Ramos (cell line): ENCODE results near the gene FSTL4.

Source experiments
- in situ Hi-C: fragments of 300-500 bp; cut with MboI; formaldehyde crosslinking; loops from one replicate; pipeline ENCODE4 v1.14.3; 2022; ENCODE audit warnings: low sequenced_read_pairs; ENCODE audit not compliant: unreplicated experiment

The FSTL4 gene

DNA sequence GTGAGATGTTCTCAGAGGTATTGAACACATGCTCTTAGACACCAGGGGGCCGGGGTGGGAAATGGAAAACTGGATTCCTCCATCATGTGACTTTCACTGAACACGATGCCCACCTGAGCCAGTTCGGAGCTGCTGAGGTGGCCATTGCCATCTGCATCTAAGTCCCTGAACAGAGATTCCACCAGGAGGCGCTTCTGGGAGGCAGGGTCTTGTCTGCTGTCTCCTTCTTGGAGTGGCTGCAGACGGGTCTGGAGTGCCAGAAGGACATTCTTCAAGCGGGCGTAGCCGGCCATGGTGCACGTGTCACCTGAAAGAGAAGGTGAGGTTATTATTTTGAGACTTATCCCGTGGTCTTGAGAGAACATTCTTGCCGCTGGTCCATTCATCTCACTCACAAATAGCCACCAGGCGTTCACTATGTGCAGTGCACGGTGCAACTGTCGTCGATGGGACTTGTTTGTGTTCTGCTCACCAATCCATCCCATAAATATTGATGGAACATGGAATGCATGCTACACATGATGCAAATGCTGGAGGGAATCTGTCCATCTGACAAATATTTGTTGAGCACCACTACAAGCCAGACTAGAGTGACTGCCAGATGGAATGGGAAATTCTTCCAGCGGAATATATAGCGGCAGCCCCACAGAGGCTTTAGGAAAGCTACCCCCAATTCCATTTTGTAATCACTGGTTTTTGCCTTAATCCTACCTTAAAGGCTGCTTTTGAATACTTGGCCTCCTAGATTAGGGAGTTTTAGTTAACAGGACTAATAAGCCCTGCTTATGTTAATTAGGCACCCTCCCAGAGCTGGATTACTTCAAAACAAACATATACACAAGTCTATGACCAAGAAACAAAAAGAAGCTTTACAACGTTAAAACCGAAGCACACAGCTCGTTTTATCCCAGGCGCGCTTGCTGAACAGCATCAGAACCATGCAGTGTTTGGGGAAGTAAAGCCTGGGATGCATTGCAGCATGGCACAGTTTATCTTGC, 295.7 kb downstream of the FSTL4 start:
- in situ Hi-C loops: no loop called here

- in situ Hi-C loops: no loop called here
These were observed 298.3 kb downstream of the FSTL4 start for GRCh38 chr5:133314086-133314485.

DNA sequence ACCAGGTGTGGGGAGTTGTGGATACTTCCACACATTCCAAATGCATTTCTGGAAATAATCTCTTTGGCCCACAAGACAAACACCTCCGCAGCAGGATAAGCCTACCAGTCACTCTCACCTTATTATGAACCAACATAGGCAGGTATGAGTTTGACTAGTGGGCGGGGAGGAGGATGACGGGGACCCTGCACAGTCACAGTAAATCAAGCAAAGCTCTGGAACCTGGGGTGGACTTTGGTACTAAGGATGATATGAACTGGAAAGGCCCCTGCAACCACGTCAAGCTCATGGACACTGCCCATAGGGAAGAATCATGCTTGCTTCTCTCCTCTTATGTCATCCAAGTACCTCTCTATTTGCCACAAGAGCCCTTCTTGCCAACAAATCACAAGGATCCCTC, 301.2 kb downstream of the FSTL4 start:
- in situ Hi-C loops: no loop called here

- in situ Hi-C loops: no loop called here
These were observed 302.2 kb downstream of the FSTL4 start for GRCh38 chr5:133309984-133310621.

DNA sequence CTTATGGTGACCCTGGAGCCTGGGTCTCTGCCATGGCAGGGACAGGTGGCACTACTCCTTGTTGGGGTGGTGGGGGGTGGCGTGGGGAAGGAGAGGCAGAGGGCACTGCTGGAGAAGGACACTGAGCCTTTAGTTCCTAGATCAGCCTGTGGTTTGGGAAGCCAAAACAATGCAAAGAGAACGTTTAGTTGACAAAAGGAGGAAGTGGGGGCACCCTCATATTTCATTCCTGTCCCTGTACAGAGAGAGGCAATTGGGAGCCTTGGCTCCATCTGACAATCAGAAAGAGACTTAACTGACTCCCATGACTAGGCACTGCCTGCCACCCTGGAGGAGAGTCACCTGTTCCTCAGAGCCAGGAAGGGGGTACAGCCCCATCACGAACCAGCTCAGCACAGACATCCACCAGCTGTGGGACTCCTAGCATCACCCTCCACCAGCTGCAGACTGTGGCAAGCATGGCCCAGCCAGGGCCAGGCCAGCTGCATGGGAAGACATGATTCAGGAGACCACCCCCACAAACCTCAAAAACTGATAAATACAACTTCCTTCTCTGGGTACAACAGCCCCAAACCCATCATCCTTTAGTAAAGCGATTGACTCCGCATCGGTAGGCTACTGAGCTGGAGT, 303.1 kb downstream of the FSTL4 start:
- in situ Hi-C loops: no loop called here

- in situ Hi-C loops: no loop called here
These were observed 305.1 kb downstream of the FSTL4 start for GRCh38 chr5:133307275-133307674.

- in situ Hi-C loops: no loop called here
These were observed 307.6 kb downstream of the FSTL4 start for GRCh38 chr5:133304707-133305216.

- in situ Hi-C loops: no loop called here
These were observed 308.2 kb downstream of the FSTL4 start for GRCh38 chr5:133304178-133304577.

DNA sequence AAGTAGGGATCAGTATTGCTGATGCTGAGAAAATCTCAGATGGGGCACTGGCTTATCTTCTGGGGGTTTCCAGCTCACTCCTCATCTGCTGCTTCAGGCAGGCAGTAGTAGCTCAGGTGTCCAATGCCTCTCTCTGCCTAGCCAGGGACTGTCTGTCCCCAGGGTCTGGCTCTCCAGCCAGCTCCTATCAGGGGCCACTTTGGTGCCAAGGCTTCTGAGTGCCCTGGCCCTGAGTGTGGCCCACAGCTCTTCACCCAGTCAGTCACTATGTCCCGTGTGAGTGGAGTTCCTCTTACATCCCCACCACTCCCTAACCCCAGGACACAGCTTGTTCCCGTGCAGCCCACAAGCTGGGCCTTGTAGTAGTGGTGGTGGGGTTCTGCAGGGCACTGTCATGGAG, 309.0 kb downstream of the FSTL4 start:
- in situ Hi-C loops: no loop called here

DNA sequence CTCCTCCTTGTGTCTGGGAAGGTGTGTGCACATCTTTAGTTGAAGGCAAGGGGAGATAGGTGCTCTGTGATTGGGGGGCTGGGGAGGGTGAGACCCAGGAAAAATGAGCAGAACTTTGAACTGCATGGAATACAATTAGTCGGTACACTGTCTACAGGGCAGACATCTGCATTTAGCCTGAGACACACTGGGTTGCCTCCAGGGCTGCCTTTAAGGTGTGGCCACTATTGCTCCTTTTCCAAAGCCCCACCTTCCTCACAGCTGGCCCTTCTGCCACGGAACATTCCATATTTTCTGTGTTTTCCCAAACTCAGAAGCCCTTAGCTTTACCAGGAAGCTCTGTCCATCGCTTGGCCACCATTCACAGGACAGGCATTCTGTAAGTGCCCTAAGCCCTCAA, 312.6 kb downstream of the FSTL4 start:
- in situ Hi-C loops: no loop called here

DNA sequence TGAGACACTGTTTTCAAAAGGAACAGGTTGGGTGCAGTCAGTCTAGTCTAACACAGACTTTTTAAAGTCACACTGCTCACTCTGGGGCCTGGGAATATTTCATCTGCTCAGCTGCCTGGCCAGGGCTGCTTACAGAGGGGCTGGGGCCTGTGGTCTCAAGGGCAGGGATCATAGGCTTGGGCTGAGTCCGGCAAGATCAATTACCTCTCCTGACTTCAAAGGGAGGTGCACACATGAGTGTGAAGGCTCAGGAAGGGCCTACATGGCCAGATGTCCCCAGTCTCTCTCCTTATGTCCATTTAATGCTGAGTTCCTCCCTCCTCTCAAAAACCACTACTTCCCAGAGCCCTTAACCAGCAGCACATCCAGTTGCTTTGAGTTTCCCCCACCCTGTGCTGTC, 313.3 kb downstream of the FSTL4 start:
- in situ Hi-C loops: no loop called here

GRCh38 chr5:133298447-133298846, 313.9 kb downstream of the FSTL4 start:
- in situ Hi-C loops: no loop called here

DNA sequence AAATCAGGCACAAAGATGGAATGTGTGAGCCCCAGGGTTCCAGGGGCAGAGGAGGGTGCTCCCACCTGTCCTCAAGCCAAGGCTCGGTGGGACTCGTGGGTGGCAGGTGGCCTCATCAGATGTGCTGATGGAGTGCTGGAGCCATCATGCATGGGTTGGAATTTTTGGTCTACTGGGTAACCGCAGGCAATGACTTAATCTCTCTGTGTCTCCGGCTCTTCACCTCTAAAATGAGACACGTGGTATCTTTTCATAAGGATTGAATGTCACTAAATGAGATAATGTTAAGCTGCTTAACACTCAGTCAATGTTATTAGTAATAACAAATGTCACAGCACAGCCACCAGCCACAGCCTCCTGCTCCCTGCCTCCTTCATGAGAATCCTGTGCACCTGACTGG, 315.0 kb downstream of the FSTL4 start:
- in situ Hi-C loops: no loop called here

DNA sequence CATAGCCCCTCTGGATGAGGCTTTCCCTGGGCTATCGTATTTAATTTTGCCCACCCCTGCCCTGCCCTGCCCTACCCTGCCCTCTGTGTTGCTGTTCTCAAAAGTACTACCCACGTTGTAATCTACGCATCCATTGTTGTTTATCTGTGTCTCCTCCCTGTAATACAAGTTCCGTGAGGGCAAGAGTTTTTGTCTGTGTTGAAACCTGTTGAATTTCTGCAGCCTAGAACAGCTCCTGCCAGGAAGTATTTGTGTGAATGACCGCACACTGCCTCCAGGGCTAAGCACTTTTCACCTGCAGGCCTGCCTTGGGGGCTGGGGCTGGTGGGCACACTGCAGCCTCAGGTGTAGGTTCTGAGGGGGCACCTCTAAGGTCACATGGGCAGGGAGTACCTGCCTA, 315.7 kb downstream of the FSTL4 start:
- in situ Hi-C loops: no loop called here

DNA sequence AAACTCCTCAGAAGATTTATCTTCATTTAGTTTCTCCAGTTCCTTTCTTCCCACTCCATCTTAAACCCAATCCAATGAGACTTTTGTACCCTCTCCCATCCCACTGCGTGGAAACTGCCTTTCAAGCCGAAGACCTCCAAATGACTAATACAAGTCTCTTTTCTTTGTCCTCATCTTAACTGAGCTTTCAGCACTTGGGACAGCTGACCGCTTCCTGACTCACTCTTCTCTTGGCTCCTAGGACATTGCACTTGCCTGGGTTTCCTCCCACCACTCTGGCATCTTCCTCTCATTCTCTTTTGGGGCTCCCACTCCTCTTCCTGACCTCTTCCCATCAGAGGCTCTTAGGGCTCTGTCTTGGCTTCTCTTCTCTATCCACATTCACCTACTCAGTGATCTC, 316.8 kb downstream of the FSTL4 start:
- in situ Hi-C loops: no loop called here

DNA sequence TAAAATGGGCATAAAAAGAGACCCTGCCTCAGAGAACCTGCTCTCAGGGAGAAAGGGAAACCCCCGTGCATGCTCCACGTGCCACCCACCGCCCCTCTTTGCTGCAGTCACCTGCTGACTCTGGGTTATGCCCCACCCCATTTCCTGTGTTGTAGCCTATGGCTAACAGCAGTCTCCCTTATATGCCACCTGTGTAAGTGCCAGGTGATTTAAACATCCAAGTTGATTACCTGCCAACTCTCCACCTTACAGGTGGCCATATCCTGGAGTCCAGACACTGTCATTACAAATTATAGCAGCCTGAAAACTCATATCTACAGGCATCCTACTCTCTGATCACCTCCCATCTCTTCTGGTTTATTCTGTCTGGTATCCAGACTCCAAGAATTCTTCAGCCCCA, 318.0 kb downstream of the FSTL4 start:
- in situ Hi-C loops: no loop called here

DNA sequence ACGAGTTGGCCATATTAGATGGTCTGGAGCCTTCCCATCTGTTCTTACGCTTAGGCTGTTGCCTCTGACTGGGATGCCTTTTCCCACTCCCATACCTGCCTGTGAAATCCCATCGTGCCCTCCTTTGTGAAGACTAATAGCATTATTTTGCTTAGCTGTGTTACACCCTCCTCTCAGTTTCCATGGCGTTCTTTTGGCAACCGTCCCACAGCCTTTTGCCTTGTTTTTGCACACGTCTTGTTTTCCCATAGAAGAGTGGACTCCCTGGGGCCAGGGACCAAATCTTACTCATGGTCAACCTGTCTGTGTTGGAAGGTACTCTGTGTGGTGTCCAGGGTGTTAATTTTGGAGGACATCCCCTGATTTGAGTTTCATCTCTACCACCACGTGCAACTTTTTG, 318.4 kb downstream of the FSTL4 start:
- in situ Hi-C loops: no loop called here

DNA sequence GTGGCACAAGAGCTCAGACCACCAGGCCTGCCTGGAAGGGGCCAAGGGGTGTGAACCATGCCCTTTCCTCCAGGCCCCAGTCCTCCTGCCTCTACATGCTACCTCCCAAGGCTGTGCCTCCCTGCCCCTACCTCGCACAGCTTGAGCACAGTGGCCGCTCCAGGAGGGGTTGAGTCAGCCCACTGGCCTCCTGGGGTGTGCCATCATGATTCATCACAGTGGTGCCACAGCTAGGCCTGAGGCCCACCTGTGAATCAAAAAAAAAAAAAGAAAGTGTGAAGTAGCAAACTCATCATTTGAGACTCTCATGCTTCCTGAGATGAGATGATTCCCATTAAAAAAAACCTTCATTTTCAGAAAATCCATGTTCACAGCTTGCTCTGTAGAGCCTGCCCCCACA, 320.0 kb downstream of the FSTL4 start:
- in situ Hi-C loops: no loop called here

DNA sequence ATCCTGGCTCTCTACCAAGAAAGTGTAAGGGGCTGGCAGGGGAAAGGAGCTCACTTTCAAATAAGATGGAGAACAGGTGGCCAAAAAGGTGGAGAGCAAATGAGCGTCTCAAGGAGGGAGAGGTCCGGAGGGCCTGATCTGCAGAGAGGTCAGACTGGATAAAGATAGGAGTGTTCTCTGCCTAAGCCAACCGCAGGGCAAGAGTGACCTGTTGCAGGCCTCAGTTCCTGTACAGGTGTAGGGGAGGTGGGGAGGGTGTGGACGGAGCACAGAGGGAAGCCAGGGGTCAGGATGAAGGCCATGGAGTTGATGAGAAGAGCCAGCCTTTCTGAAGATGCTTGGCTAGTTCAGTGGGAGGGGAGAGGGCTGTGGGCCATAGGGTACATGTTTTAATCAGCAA, 320.8 kb downstream of the FSTL4 start:
- in situ Hi-C loops: no loop called here

- in situ Hi-C loops: no loop called here
These were observed 321.6 kb downstream of the FSTL4 start for GRCh38 chr5:133290669-133291240.
